ENCODE measurements around the gene MAGED2. TPM values are rescaled to one million over a fixed set of nuclear protein-coding genes. Genes with fewer than 3 reads are reported as not detected.

Gene MAGED2
- total RNA-seq, 1 experiment from 2014 or later, result 136 TPM

DNA sequence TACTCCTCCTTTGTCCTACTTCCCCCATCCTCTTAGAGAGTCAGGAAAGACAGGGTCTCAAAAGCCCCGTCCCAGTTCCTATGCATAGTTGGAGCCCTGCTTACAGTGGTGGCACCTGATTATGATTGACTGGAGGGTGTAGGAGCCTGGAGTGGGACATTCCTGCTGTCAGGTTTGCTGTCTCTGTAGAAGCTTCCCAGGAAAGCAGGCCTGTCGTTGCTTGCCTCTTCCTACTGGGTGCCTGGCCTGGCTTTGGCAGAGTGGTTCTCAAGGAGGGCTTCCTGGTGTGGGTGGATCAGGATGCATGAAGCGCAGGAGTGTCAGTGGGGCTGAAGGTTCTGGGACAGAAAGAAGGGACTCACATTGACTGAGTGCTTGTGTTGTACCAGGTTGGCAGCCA is 4.8 kb downstream of the MAGED2 start:
- CTCF ChIA-PET, result no interaction called here
- POLR2A ChIA-PET, result no interaction called here
- ATAC-seq (no peak), DNase-seq (ENCODE audit: low spot score) (no peak)
- H3K4me3 Mint-ChIP-seq, result no peak overlapping the region
- H3K4me1 Mint-ChIP-seq, result no peaks in the 10 kb centered on the region; the same call in 1 of the 2 replicates
- H3K9me3 Mint-ChIP-seq, result no peaks in the 10 kb centered on the region
- H3K36me3 Mint-ChIP-seq, result peaks cover 53% of the 10 kb centered on the region
- peaks cover 6% of the 10 kb centered on the region for H3K27me3 Mint-ChIP-seq (ENCODE audit: low read depth)
- no peak overlapping the region for H3K27ac Mint-ChIP-seq
- TF ChIP-seq, protein P1, sequence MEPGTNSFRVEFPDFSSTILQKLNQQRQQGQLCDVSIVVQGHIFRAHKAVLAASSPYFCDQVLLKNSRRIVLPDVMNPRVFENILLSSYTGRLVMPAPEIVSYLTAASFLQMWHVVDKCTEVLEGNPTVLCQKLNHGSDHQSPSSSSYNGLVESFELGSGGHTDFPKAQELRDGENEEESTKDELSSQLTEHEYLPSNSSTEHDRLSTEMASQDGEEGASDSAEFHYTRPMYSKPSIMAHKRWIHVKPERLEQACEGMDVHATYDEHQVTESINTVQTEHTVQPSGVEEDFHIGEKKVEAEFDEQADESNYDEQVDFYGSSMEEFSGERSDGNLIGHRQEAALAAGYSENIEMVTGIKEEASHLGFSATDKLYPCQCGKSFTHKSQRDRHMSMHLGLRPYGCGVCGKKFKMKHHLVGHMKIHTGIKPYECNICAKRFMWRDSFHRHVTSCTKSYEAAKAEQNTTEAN (CRISPR knock-in tag; IDR thresholded peaks at IDR 0.05), result no peak
- TF ChIP-seq, protein P2, sequence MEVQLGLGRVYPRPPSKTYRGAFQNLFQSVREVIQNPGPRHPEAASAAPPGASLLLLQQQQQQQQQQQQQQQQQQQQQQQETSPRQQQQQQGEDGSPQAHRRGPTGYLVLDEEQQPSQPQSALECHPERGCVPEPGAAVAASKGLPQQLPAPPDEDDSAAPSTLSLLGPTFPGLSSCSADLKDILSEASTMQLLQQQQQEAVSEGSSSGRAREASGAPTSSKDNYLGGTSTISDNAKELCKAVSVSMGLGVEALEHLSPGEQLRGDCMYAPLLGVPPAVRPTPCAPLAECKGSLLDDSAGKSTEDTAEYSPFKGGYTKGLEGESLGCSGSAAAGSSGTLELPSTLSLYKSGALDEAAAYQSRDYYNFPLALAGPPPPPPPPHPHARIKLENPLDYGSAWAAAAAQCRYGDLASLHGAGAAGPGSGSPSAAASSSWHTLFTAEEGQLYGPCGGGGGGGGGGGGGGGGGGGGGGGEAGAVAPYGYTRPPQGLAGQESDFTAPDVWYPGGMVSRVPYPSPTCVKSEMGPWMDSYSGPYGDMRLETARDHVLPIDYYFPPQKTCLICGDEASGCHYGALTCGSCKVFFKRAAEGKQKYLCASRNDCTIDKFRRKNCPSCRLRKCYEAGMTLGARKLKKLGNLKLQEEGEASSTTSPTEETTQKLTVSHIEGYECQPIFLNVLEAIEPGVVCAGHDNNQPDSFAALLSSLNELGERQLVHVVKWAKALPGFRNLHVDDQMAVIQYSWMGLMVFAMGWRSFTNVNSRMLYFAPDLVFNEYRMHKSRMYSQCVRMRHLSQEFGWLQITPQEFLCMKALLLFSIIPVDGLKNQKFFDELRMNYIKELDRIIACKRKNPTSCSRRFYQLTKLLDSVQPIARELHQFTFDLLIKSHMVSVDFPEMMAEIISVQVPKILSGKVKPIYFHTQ (CRISPR knock-in tag; IDR thresholded peaks at IDR 0.05), result no peak
- TF ChIP-seq, protein P3, sequence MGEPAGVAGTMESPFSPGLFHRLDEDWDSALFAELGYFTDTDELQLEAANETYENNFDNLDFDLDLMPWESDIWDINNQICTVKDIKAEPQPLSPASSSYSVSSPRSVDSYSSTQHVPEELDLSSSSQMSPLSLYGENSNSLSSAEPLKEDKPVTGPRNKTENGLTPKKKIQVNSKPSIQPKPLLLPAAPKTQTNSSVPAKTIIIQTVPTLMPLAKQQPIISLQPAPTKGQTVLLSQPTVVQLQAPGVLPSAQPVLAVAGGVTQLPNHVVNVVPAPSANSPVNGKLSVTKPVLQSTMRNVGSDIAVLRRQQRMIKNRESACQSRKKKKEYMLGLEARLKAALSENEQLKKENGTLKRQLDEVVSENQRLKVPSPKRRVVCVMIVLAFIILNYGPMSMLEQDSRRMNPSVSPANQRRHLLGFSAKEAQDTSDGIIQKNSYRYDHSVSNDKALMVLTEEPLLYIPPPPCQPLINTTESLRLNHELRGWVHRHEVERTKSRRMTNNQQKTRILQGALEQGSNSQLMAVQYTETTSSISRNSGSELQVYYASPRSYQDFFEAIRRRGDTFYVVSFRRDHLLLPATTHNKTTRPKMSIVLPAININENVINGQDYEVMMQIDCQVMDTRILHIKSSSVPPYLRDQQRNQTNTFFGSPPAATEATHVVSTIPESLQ (CRISPR knock-in tag; IDR thresholded peaks at IDR 0.05), result no peak
- TF ChIP-seq, protein P4, sequence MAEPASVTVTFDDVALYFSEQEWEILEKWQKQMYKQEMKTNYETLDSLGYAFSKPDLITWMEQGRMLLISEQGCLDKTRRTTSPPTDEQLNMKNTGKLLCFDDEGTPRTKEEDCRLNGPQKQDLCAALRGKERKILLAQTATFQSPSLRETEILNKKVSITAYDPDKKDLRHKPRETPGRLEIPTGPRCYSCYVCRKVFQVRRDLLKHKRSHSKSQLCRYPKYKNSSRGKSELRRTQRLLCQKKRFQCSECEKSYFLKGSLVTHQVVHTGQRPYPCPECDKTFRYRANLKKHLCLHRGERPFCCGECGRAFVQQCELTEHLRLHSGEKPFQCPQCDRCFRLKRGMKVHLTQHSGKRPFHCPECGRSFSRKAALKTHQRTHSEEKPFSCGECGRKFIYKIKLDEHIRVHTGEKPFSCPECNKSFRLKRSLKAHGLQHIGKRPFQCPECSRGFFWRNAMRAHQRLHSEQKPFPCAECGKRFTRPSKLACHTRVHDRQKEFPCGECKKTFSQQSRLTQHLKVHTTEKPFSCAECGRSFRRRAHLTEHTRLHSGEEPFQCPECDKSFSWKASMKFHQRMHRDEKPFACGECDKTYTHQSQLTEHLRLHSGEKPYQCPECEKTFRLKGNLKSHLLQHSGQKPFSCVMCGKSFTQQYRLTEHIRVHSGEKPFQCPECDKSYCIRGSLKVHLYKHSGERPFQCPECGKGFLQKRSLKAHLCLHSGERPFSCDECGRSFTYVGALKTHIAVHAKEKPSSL (CRISPR knock-in tag; conservative IDR thresholded peaks at IDR 0.05), result no peak
- TF ChIP-seq, protein P5, sequence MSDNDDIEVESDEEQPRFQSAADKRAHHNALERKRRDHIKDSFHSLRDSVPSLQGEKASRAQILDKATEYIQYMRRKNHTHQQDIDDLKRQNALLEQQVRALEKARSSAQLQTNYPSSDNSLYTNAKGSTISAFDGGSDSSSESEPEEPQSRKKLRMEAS (CRISPR knock-in tag; IDR thresholded peaks at IDR 0.05), result no peak
- TF ChIP-seq RORB (CRISPR knock-in tag; IDR thresholded peaks at IDR 0.05) (no peak), ZBTB21 (CRISPR knock-in tag; IDR thresholded peaks at IDR 0.05; ENCODE audit: borderline replicate concordance) (no peak), KAT7 (CRISPR knock-in tag; IDR thresholded peaks at IDR 0.05; ENCODE audit: borderline replicate concordance) (no peak), NR3C1 (CRISPR knock-in tag; conservative IDR thresholded peaks at IDR 0.05; ENCODE audit: low read depth) (no peak), GABPB1 (CRISPR knock-in tag; IDR thresholded peaks at IDR 0.05) (no peak), JUN (CRISPR knock-in tag; IDR thresholded peaks at IDR 0.05) (no peak), OVOL2 (CRISPR knock-in tag; IDR thresholded peaks at IDR 0.05; ENCODE audit: borderline replicate concordance) (no peak), ATF1 (CRISPR knock-in tag; IDR thresholded peaks at IDR 0.05) (no peak), ZNF138 (CRISPR knock-in tag; conservative IDR thresholded peaks at IDR 0.05) (no peak)
- TF ChIP-seq, protein P6, sequence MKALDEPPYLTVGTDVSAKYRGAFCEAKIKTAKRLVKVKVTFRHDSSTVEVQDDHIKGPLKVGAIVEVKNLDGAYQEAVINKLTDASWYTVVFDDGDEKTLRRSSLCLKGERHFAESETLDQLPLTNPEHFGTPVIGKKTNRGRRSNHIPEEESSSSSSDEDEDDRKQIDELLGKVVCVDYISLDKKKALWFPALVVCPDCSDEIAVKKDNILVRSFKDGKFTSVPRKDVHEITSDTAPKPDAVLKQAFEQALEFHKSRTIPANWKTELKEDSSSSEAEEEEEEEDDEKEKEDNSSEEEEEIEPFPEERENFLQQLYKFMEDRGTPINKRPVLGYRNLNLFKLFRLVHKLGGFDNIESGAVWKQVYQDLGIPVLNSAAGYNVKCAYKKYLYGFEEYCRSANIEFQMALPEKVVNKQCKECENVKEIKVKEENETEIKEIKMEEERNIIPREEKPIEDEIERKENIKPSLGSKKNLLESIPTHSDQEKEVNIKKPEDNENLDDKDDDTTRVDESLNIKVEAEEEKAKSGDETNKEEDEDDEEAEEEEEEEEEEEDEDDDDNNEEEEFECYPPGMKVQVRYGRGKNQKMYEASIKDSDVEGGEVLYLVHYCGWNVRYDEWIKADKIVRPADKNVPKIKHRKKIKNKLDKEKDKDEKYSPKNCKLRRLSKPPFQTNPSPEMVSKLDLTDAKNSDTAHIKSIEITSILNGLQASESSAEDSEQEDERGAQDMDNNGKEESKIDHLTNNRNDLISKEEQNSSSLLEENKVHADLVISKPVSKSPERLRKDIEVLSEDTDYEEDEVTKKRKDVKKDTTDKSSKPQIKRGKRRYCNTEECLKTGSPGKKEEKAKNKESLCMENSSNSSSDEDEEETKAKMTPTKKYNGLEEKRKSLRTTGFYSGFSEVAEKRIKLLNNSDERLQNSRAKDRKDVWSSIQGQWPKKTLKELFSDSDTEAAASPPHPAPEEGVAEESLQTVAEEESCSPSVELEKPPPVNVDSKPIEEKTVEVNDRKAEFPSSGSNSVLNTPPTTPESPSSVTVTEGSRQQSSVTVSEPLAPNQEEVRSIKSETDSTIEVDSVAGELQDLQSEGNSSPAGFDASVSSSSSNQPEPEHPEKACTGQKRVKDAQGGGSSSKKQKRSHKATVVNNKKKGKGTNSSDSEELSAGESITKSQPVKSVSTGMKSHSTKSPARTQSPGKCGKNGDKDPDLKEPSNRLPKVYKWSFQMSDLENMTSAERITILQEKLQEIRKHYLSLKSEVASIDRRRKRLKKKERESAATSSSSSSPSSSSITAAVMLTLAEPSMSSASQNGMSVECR (CRISPR knock-in tag; IDR thresholded peaks at IDR 0.05; ENCODE audit: borderline replicate concordance), result no peak
- TF ChIP-seq, protein P7, sequence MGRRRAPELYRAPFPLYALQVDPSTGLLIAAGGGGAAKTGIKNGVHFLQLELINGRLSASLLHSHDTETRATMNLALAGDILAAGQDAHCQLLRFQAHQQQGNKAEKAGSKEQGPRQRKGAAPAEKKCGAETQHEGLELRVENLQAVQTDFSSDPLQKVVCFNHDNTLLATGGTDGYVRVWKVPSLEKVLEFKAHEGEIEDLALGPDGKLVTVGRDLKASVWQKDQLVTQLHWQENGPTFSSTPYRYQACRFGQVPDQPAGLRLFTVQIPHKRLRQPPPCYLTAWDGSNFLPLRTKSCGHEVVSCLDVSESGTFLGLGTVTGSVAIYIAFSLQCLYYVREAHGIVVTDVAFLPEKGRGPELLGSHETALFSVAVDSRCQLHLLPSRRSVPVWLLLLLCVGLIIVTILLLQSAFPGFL (CRISPR knock-in tag; IDR thresholded peaks at IDR 0.05; ENCODE audit: borderline replicate concordance), result no peak
- TF ChIP-seq, protein P8, sequence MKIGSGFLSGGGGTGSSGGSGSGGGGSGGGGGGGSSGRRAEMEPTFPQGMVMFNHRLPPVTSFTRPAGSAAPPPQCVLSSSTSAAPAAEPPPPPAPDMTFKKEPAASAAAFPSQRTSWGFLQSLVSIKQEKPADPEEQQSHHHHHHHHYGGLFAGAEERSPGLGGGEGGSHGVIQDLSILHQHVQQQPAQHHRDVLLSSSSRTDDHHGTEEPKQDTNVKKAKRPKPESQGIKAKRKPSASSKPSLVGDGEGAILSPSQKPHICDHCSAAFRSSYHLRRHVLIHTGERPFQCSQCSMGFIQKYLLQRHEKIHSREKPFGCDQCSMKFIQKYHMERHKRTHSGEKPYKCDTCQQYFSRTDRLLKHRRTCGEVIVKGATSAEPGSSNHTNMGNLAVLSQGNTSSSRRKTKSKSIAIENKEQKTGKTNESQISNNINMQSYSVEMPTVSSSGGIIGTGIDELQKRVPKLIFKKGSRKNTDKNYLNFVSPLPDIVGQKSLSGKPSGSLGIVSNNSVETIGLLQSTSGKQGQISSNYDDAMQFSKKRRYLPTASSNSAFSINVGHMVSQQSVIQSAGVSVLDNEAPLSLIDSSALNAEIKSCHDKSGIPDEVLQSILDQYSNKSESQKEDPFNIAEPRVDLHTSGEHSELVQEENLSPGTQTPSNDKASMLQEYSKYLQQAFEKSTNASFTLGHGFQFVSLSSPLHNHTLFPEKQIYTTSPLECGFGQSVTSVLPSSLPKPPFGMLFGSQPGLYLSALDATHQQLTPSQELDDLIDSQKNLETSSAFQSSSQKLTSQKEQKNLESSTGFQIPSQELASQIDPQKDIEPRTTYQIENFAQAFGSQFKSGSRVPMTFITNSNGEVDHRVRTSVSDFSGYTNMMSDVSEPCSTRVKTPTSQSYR (CRISPR knock-in tag; IDR thresholded peaks at IDR 0.05), result no peak
- TF ChIP-seq, protein P9, sequence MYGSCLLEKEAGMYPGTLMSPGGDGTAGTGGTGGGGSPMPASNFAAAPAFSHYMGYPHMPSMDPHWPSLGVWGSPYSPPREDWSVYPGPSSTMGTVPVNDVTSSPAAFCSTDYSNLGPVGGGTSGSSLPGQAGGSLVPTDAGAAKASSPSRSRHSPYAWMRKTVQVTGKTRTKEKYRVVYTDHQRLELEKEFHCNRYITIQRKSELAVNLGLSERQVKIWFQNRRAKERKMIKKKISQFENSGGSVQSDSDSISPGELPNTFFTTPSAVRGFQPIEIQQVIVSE (CRISPR knock-in tag; IDR thresholded peaks at IDR 0.05; ENCODE audit: borderline replicate concordance), result no peak

Data from WTC11 (cell line).